CD4-positive, alpha-beta T cell treated with Interleukin-15 for 4 hours (primary cell): ENCODE measurements around the gene HADHA.
"Not testable (repeated sequence)": the region's sequence is repeated elsewhere in the genome, so short reads cannot be mapped to it uniquely, and the experiment has no call there.

Experiments used
- DNase-seq: peaks from one replicate; pipeline ENCODE4 v3.0.0-alpha.2; 2020; ENCODE audit warnings: low spot score

HADHA gene

DNA sequence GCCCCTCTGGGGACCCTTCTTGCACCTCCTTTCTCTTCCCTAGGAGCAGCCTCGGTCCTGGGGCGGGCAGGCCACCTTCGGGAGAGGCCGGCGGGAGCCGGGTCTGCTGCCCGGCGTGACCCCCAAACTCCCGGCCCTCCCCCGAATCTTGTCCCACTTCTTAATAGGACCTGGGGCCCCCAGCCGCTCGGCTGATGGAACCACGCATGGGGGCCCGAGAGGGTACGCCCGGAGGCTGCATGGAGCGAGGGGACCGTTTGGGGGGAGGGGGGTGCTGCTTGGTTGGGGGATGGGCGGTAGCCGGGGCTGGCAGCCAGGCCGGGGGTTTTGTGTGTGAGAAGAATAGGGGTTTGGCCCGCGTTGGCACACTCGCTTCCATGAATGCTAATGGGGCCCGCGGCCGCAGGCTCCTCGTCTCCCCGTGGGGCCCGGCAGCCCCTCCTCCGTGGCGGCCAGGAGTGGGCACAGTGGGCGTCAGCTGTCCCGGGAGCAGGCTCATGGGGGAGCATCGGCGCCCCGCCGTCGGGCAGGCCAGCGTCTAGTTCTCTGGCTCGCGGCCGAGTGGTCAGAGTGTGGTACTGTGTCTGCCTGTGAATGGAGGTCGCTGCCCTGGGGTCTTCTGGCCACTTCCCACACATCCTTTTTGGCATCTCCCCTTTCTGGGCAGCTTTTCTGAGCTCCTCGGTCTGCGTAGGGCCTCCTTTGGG is 70.5 kb downstream of the HADHA start:
- DNase-seq: no peak

DNA sequence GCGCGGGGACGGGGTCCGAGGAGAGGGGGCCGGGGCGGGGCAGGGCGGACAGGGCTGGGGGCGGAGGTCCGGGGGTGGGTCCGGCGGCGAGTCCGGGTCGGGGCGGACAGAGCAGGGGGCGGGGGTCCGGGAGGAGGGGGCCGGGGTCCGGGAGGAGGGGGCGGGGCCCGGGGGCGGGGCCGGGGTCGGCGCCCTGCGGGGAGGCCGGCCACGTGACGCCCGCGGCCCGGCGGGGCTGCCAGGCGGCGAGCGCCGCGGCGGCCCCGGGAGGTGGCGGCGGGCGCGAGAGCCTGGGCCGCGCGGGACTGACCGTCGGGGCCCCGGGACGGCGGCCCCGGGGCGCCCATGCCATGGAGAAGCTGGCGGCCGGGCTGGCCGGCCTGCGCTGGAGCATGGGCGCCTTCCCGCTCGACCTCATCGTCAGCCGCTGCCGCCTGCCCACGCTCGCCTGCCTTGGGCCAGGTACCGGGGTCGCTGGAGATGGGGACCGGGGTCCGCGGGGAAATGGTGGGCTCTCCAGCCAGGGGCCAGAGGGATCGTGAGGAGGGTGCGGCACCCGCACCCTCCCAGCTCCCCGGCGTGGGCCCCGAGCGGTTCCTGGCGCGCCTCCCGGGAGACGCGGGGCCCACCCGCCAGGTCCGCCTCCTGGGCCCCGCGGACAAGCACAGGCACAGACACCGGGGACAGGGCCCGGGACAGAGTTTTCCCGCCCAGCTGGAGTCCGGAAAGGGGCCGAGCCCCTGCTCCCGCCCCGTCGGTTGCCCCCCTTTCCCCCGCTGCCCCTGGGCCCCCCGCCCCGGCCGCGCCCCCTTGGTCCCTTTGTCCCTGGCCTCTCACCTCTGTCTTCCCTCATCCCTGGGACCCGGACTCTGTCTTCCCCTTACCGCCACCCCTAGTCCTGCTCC is 71.3 kb downstream of the HADHA start, which contains the start of gene GAREM2:
GAREM2 (plus strand) TSS at position 218 of the 905 bp plus-strand sequence; CDS start at position 351, 133 bp downstream.
- DNase-seq: no peak

DNA sequence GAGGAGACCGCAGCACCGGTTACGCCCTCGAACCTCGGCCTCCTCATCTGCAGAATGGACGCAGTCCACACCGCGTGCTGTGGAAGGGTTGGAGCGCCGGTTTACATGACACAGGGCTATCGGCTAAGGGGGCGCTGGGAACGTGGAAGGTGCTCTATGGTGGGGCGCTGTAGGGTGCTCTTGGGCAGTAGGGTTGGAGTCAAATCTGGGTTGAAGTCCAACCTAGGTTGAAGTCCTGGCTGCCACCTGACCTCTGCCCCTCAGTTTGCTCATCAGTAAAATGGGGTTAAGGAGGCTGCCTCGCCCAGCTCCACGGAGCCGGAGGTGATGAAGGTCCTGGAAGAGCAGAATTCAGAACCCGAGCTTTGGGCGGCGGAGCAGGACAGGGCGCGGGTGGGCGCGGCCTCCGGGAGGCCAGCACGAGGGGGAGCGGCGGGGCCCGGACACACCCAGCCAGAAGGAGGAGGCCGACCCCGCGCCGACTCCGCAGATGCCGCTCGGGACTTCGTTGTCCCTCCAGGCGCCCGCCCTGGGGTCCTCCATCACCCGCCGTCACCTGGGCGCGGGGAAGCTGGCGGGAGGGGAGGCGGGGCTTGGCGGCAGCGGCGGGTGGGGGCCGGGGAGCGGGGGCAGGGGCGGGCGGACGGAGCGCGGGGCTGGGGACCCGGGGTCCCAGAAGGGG is 72.1 kb downstream of the HADHA start:
- DNase-seq: no peak

DNA sequence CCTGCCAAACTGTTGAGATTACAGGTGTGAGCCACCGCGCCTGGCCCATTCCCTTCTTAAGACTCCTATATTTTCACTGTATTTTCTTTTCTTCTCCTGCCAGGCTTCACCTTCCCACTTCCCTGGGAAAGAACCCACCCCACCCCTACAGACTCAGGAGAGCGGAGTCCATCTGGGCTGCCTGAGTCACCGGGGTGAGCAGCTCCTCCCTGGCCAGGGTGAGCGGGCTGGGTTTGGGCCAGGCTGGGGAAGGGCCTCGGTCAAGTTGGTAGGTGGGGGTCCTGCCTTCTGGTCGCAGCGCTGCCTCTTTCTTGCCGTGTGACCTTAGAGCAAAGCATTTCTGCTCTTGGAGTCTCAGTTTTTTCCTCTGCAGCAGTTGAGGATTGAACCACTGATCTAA is 73.6 kb downstream of the HADHA start:
- no peak for DNase-seq

DNA sequence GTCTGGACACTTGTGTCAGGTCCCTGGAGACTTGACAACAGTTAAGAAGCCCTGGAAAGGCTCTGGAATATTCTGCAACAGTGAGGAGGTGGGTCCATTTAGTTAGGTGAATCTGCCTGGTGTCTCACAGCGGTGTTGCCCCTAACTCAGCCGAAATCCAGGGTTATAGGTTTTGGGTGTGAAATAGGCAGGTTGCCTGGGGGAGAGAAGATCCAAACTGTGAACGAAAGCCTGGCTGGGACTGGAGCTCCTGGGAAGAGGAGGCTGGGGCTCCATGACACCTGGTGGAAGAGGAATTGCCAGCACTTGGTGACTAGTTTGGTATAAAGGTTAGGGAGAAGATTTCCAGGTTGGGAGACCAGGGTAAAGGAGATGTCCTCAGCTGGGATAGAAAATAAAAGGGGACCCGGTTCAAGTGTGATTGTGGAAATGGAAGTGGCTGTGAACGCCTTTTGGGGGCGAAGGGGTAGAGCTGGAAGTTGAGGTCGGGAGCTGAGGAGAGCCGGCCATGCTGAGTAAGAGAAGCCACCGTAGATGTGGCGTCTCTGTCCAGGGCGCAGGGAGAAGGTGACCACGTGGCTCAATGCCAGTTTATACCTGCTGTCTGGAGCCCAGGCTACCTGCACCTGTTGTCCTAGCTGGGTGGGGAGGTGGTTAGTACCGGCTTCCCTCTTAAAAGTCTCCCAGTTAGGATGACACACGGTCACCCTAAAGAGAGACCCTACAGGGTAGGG is 74.6 kb downstream of the HADHA start:
- no peak for DNase-seq

DNA sequence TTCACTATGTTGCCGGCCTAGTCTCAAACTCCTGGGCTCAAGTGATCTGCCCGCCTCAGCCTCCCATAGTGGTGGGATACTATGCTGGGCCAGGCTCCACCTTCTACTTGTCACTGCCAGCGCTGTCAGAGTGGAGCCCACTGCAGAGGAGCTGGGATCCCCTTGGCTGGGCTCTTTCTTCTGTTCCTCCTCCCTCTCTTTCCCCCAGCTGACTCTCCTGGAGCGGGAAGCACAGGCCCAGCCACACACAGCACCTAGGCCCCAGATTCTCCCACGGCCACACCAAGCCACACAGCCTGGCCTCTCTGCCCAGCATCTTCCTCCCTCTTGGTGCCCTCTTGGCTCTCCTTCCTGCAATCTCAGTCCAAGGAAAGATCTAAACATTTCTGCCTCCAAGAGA is 75.2 kb downstream of the HADHA start:
- DNase-seq: no peak

DNA sequence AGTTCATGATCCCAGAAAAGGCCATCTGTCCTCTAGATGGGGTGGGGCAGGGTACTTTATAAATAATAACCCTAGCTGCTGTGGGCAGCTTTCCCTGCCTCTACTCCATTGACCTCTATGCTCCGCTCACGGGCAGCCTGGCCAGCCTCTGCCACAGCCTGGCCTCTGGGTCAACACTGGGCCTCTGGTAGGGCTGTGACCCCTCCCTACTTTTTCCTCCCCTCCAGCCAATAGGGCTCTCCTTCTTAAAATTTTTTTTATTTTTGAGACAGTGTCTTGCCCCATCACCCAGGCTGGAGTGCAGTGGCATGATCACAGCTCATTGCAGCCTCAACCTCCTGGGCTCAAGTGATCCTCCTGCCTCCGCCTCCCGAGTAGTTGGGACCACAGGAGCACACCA is 75.6 kb downstream of the HADHA start:
- no peak for DNase-seq

DNA sequence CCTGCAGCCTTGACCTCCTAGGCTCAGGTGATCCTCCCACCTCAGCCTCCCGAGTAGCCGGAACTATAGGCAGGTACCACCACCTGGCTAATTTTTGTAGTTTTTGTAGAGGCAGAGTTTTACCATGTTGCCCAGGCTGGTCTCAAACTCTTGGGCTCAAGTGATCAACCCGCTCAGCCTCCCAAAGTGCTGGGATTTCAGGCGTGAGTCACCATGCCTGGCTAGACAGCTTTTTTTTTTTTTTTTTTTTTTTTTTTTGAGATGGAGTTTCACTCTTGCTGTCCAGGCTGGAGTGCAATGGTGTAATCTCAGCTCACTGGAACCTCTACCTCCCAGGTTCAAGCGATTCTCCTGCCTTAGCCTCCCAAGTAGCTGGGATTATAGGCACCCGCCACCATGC is 77.9 kb downstream of the HADHA start:
- not testable (repeated sequence) for DNase-seq

DNA sequence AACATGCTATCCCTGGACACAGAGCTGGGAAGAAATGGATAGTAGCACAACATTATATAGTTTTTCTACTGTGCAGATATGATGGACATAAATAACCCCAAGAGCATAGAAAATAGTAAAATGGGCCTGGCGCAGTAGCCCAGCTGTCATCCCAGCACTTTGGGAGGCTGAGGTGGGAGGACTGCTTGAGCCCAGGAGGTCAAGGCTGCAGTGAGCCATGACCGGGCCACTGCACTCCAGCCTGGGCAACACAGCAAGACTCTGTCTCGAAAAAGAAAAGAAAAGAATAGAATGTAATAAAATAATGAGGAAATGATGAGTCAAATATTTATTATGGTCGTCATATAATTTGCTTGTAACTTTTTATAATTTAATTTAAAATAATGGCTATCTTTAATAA is 79.0 kb downstream of the HADHA start:
- DNase-seq: no peak

DNA sequence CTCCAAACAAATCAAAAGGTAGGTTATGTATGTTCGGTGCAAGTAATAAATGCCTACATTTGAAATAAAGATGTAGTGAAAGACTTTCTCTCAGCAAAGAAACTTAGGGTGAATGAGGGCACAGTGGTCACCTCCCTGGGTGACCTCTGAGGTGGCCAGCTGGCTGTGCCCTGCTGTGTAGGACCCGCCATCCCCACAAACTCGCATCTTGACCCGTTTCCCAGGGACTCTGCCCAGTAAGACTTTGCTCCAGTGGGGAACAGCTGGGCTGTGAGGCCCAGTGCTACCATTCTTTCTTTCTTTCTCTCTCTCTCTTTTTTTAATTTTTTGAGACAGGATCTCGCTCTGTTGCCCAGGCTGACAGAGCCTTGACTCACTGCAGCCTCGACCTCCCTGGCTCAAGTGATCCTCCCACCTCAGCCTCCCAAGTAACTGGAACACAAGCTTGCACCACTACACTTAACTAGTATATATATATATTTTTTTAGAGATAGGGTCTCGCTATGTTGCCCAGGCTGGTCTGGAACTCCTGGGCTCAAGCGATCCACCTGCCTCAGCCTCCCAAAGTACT is 79.7 kb downstream of the HADHA start:
- no peak for DNase-seq

DNA sequence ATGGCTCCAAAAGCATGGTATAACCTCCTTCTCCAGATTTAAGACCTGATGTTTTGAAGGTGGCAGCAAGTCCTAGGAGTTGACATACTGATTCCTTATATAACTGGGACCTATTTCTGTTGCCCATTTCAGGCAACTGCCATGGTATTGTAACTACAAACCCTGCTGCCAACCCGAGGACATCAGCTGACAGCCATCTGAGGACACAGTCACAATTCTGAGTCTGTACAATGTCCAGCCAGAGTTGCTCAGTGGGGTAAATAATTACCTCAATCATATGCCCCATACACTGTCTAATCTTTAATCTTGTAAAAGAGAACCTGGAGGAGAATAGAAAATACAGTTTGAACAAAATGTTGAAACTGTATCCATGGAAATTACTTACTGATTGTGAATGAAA is 80.2 kb downstream of the HADHA start:
- DNase-seq: no peak

DNA sequence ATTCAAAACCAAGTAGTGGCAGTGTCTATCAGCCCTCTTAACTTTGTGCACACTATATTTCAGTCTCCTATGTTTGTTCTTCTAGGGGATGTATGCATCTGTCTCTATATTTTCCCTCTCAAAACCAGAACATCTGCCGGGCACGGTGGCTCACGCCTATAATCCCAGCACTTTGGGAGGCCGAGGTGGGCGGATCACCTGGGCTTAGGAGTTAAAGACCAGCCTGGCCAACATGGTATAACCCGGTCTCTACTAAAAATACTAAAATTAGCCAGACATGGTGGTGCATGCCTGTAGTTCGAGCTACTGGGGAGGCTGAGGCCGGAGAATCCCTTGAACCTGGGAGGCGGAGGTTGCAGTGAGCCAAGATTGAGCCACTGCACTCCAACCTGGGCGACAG is 81.5 kb downstream of the HADHA start:
- DNase-seq: no peak

DNA sequence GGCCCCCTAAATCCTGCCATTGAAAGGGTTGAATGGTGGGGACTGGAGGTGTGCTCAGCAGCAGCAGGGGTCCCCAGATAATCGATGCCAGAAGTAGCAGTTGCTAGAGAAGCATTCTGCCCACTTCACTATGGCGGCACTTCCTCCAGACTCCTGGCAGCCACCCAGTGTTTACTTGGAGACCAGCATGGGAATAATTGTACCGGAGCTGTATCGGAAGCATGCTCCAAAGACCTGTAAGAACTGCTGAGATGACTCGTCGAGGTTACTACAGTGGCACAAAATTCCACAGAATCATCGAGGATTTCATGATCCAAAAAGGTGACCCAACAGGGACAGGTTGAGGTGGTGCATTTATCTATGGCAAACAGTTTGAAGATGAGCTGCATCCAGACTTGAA is 82.5 kb downstream of the HADHA start:
- DNase-seq: no peak

DNA sequence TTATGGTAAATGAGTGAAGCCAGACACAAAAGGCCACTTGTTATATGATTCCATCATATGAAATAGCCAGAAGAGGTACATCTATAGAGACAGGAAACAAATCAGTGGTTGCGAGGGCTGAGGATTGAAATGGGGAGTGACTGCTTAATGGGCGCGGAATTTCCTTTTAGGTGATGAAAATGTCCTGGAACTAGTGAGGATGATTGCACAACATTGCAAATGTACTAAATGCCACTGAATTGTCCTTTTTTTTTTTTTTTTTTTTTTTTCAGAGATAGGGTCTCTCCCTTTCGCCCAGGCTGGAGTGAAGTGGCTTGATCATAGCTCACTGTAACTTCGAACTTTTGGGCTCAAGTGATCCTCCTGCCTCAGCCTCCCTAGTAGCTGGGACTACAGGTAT is 86.9 kb downstream of the HADHA start:
- no peak for DNase-seq

DNA sequence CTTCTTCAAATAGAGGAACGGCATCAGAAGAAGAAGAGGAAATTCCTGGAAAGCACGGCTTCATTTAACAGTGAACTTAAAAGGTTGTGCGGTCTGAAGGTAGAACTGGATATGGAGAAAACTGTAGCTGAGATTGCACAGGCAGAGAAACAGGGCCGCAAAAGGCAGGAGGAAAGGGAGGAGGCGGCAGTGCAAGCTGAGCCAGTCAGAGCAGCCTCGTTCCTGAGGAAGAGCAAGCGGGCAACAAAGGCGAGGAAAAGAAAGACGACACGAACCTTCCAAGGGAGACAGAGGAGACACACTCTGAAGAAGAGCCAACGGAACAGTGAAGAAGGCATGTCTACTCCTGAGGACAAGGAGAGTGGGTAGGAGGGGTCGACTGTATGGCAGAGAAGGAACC is 94.2 kb downstream of the HADHA start:
- DNase-seq: no peak

DNA sequence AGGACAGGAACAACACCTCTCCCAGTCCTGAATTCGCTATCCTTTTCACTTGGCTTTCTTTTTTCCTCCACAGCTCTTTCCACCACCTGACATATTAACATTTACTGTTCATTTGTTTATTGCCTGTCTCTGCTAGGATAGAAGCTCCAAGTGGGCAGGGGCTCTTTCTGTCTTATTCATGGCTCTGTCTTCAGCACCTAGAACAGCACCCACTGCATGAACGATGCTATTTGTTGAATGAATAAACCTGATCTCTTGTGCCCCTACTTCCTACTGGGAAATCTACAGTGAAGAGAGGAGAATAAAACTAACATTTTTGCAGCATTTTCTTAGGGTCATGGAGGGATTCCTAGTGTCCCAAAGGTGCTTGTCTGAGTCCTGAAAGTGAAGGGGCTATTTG is 95.9 kb downstream of the HADHA start:
- no peak for DNase-seq

DNA sequence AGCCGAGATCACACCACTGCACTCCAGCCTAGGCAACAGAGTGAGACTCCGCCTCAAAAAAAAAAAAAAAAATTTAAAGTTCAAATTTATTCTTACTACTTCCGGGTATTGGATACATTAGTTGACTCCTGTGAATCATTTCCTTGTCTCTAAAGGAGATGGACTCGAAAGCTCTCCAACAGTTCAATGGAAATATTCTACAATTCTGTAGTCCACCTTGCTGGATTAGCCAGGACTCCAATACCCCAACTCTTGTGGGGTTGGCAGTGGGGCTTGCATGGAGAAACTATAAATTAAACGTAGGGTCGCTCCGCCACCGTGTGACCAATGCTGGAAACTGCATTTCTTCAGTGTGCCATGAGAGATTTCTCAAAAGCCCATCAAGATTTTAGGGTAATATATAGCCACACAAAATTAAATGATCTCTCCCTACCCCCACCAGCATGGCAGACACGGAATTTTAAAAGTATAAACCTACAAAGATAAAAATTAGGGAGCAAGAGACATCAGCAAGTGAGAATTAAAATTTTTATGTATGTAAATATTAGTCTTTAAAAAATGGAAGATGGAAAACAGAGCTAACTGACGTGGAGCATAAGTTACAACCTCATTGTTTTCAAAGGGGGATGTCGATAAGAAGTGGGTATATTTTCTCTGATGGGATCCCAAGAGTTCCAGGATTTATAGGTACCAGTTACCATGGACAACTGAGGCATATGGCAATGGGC is 99.3 kb downstream of the HADHA start:
- peak; percentile 66 for DNase-seq

DNA sequence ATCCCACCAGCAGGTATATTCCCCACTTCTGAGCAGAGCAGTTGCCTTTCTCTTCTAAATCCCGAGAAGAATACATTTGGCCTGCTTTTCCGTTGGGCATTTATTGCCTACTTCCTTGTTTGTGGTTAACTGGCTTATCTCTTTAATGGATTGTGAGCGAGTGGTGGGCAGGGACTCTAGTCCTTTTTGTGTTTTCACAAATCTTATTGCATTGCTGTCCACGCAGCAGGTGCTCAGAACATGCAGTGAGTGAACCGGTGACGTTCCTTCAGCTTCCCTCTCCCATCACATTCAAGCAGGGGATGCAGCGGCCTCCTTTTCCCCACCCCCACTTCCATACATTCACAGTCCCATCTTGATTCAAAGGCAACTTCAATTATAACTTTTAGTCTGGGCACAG is 100.4 kb downstream of the HADHA start:
- DNase-seq: no peak

DNA sequence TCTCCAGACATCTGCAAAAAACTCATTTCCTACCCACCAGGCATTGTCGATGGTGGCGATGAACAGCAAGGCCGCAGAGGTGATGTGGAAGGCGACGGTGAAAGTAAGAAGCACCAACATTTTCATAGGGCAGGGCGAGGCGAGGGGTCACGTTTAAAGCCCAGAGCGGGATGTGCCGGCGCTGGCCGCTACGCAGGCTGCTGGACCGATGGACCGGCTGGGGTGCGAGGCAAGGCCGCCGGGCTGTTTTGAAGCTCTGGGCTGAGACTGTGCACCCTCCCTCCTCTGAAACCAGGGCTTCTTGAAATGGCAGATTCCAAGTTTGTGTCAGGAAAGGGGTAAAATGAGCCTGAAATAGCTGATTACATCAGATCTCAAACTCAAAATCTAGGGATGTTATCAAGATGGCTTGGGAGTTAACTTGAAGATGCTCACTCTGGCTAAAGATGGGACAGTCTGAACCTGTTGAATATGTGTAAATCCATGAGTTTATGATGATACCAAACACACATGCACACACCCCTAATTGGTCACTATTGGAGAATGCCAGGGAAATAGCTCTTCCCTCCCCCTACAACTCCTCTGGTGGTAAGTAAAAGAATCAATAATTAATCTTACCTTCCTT is 103.2 kb downstream of the HADHA start:
- DNase-seq: no peak
